ENCODE measurements around the gene HUS1B.

The HUS1B gene

DNA sequence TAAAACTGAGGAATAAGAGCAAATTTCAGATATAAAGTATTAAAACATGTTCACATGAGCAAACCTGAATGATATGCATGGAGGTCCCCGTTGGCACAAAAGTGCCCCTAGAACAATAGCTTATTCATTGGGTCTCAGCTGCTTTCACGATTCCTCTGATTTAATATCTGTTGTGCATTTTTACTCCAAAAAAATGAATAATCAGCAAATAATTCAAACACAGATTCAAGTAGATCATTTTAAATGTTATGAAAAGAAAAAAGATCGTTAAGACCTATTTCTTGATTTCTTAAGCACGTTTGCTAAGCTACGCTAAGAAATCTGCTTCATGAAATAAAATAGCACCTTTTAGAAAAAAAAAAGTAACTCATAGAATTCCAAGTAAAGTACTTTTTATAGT, 21.7 kb downstream of the HUS1B start:
- H3K4me3 ChIP-seq (ENCODE audit: low read depth, low read length), result no peak overlapping the region
- DNase-seq (ENCODE audit: low read depth), result no peak

DNA sequence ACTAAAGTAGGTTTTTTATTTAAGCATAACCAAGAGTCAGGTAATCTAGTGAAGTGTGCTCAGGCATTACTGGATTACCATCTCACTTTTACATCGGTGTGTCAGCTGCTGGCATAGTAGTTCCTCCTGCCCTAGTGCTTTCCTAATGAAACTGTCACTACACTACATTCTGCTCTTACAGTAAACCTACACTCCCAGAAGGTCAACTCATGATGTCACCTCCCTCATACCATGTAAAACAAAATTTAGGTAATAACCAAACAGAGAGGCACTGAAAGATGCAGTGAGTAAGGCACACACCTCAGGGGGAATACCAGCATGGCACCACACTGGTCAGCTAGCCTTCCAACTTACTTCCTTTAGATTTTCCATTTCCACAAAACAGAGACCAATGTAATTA, 23.3 kb downstream of the HUS1B start:
- no peak overlapping the region for H3K4me3 ChIP-seq (ENCODE audit: low read depth, low read length)
- DNase-seq (ENCODE audit: low read depth), result no peak

DNA sequence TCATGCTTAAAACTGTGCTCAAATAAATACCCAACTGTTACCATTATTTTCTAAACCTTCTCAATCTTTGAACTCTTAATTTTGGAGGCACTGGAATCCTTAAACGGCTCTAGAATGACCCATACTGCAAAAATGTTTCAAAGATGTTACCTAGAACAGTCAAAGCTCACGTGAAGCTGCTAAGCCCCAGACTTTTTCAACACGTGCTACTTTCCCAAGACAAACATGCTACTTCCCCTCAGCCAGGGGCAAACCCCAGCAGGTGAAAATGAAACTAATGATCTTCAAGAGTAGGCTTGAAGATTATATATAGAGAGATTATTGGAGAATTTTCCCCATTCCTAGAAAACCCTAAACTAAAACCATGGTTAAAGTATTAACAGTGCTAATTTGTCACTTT, 28.1 kb downstream of the HUS1B start:
- no peak overlapping the region for H3K4me3 ChIP-seq (ENCODE audit: low read depth, low read length)
- DNase-seq (ENCODE audit: low read depth), result no peak

DNA sequence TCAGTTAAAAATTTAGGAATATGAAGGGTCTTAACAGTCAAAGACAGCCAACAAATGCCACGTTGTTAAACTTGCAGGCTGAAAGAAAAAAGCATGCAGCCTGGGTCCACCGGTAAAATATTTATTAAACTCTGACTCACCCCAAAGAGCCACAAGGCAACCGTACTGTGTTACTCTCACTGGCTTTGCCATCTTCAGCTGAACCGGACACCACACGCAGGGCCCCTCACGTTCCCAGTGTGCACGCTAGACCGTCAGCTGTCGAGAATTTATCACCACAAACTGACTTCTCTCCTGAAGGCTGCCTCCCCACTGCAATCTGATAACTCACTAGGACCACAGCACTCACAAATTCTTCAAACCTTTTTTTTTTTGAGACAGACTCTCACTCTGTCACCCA, 30.7 kb downstream of the HUS1B start:
- peak; percentile 51 for DNase-seq (ENCODE audit: low read depth)
- no peak overlapping the region for H3K4me3 ChIP-seq (ENCODE audit: low read depth, low read length)

DNA sequence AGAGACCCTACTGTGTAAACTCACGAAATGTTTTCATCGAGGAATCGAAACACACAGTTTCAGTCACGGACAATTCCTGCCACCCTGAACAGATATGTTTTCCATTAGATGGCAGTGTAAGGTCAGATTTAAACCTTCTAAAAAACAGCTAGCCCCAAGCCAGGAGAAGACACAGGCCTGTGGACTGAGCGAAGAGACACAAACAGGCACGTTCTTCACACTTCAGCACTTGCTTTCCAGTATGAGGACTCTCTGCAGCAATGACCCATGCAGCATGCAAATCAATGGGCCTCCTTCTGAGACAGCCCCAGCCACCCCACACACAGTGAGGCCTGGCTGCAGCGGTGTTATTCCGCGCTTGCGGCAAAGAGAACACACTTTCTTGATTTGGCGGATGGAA, 31.9 kb downstream of the HUS1B start:
- no peak for DNase-seq (ENCODE audit: low read depth)
- no peak overlapping the region for H3K4me3 ChIP-seq (ENCODE audit: low read depth, low read length)

DNA sequence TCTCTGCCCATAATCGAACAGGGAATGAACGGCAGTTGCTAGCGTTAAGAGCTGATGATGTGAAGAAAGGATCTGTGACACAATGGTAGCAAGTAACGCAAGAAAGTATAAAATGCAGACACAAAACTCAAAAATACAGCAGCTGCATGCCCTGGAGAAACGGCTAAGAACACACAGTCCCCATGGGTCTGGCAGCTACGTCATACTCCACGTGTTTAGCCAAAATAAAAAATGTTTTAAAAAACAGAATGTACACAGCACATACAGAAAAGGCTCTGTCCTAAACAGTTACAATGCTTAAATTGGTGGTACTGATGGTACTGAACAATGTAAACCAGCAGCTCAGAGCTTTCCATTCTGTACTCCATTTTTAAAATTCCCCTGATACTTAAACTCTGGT, 34.4 kb downstream of the HUS1B start:
- no peak overlapping the region for H3K4me3 ChIP-seq (ENCODE audit: low read depth, low read length)
- no peak for DNase-seq (ENCODE audit: low read depth)

DNA sequence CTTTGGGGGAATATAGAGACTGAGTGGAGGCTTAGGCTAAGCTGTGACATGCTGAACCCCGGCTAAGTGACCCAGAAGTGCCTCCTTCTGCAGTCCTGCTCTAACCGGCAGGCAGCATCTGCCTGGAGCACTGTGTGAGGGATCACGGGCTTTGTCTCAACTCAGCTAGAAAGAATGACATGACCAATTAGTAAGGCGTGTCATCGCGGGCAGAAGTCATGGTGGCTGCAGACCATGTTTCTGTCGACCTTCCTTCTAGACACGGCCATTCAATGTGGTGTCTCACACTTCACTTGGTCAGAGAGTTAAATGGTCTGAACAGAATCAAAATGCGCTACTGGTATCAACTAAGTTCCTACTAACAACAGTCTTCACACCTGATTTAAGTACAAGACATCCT, 35.0 kb downstream of the HUS1B start:
- no peak for DNase-seq (ENCODE audit: low read depth)
- H3K4me3 ChIP-seq (ENCODE audit: low read depth, low read length), result no peak overlapping the region

DNA sequence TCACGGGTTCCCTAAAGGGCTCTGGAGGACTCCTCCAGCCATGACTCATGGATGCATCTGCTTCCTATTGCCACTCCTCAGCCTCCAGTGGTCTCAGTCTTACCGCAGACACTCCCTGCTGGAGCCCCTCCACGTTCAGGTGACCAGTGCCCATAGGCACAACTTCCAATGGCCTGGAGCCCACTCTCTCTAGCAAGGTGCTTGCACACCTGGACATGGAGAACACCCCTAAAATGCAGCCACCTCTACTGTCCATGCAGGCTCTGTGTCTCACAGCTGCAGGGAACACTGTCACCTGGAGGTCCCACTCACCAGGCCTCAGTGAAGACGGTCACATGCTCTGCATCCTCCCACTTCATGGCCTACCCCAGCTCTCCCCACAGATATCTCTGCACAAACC, 36.0 kb downstream of the HUS1B start:
- DNase-seq (ENCODE audit: low read depth), result no peak
- no peak overlapping the region for H3K4me3 ChIP-seq (ENCODE audit: low read depth, low read length)

DNA sequence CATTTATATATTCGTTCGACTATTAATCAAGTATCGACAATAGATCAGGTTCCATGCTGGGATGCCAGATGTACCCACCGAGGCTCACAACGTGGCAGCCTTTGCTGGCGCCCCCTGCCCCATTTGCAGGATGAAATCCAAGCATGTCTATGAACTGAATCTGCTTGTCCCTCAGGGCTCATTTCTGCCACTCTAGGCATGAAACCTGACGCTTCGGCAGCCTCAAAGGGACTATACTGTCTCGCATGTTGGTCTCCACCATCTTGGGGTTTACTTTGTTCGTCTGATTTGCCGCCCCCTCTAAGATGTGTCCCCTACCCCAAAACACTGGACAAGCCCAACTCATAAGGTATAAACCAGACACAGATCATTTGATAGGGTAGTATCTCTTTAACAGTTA, 36.7 kb downstream of the HUS1B start:
- no peak for DNase-seq (ENCODE audit: low read depth)
- H3K4me3 ChIP-seq (ENCODE audit: low read depth, low read length), result no peak overlapping the region

DNA sequence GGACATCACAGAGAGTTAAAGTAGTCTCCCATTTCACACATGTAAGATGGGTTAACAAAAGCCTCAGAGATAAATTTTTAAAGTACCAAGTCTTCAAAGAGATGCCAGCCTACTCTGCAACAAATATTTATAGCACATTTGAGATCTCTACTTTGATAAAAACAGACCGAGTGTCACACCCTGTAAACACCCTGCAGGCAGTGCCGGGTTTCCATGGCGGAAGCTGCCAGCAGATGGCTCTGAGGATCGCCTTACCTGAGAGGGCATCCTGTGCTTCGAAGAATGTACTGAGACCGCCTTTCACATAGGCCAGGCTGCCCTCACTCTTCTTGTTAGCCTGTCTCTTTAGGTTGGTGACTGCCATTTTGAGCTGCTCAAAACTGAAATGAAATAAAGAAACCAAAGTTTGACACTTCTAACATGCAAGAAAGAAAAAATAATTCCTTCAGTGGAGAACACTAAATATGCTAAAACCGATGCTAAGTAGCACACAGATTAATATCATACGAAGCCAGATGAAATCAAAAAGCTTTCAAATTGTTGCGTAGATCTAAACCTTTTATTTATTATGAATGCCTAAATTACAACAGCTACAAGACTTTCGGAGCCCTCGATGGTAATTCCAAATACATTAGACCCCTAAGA, 39.3 kb downstream of the HUS1B start:
- no peak for DNase-seq (ENCODE audit: low read depth)
- no peak overlapping the region for H3K4me3 ChIP-seq (ENCODE audit: low read depth, low read length)

DNA sequence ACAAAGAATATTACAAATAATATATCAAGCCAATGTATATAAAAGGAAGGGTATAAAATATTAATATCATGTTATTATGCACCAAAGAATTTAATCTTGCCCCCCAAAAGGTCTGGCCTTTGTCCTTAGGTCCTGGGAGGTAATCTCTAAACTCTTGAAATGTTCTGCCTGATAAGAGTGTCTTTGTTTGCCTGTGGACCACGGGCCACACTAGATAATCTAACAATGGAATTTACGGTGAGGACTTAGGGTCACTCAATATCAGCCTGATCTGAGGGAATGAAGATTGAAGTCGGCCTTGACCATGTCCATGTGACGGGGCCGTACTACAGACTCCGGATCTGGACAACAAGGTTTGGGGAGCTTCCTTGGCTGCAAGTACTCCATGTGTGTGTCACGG, 42.9 kb downstream of the HUS1B start:
- DNase-seq (ENCODE audit: low read depth), result no peak
- no peak overlapping the region for H3K4me3 ChIP-seq (ENCODE audit: low read depth, low read length)

DNA sequence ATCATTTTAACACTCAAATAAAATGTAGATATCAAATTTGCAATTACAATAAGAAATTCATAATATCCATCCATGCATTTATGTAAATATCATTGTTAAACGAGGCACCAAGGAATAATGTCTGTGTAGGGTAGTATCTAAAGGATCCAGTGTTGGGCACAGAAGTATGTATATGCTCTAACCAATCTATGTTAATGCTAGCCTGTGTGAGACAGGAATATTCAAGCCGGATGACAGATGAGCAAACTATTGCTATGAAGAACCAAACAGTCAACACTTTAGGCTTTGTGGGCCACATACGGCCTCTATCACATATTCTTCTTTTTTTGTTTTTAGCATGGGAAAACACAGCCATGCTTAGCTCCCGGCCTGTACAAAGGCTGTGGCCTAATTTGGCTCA, 45.0 kb downstream of the HUS1B start:
- H3K4me3 ChIP-seq (ENCODE audit: low read depth, low read length), result no peak overlapping the region
- DNase-seq (ENCODE audit: low read depth), result no peak

DNA sequence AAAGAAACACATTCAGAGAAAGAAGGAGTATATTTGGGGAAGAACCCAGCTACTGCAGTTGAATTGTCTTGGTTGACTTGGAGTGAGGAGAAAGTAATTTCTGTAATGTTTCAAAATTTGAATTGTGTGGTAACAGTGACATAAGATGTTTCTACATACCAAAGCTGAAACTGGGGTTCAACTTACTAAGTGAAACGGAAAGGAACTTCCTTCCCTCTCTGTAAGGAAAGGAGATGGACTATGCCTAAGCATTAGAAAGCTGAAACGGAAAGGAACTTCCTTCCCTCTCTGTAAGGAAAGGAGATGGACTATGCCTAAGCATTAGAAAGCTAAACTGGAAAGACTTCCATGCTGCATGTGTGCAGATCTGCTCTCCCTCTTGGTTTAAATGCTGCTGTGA, 46.0 kb downstream of the HUS1B start:
- no peak overlapping the region for H3K4me3 ChIP-seq (ENCODE audit: low read depth, low read length)
- DNase-seq (ENCODE audit: low read depth), result no peak

DNA sequence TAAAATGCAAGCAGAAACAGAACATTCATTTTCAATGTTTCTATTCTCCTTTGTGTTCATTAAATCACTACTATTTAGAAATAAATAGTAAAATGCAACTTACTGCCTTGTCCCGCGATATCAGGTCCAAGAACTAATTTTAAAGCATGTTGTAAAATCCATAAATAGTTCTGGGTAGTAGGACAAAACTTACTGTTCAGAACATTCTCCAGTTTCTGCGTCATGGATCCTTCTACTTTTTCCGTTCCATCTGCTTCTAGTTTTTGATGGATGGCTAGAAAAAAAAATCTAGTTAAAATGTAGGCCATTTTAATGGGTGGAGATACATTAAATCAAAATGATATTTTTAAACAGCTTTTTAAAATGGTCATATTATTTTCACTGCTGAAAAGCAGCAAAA, 47.0 kb downstream of the HUS1B start:
- DNase-seq (ENCODE audit: low read depth), result no peak
- no peak overlapping the region for H3K4me3 ChIP-seq (ENCODE audit: low read depth, low read length)

DNA sequence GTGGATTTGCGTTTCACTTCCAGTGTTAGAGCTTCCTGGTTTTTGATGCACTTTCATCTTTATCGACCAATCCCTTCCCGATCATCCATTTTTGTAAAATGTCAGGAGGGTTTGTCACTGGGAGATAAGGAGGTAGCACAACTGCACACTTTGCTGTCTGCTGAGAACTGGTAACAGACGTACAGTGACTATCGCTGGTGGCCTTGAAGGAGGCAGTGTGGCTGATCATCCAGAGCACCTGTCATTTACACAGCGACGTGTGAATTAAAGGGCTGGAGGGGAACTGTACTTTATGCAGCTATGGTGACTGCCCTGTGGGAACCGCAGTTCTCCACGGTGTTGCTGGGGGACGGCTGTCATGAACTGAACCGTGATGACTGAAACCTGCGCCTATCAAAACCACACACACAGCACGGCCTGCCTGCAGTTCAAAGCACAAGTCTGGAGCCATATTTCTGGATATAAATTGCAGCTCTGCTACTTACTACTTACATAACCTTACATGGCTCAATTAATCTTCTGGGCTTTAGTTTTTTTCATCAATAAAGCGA, 50.0 kb downstream of the HUS1B start:
- DNase-seq (ENCODE audit: low read depth), result no peak

More for the DNA sequence above, 50.0 kb downstream of the HUS1B start:
- H3K4me3 ChIP-seq (ENCODE audit: low read depth, low read length), result no peak overlapping the region

Measured in skeletal muscle cell (primary cell).